Type B pancreatic cell (in vitro differentiated cells): Measurements from ENCODE around the gene DPF3. TPM values are rescaled to one million over a fixed set of nuclear protein-coding genes. Genes with fewer than 3 reads are reported as not detected.

Experiments used
- DNase-seq: peaks from one replicate; pipeline ENCODE4 v3.0.0; 2021; ENCODE audit warnings: mixed read lengths; ENCODE audit not compliant: unreplicated experiment; ENCODE audit errors: extremely low spot score
- H3K27ac Mint-ChIP-seq: 2 replicates; pipeline ENCODE4 v1.8.0; 2021; ENCODE audit warnings: mild to moderate bottlenecking, mixed read lengths
- H3K27me3 Mint-ChIP-seq: 2 replicates; pipeline ENCODE4 v1.8.0; 2021; ENCODE audit warnings: mixed read lengths
- H3K36me3 Mint-ChIP-seq: 2 replicates; pipeline ENCODE4 v1.8.0; 2021; ENCODE audit warnings: mixed read lengths
- H3K4me1 Mint-ChIP-seq: one replicate; pipeline ENCODE4 v1.8.0; 2021; ENCODE audit warnings: mixed read lengths; ENCODE audit not compliant: unreplicated experiment
- H3K4me3 Mint-ChIP-seq: 2 replicates; pipeline ENCODE4 v1.8.0; 2021; ENCODE audit warnings: mild to moderate bottlenecking, mixed read lengths
- H3K9me3 Mint-ChIP-seq: 2 replicates; pipeline ENCODE4 v1.8.0; 2021; ENCODE audit warnings: mixed read lengths
- total RNA-seq: library from RNA; stranded (reverse); gene quantifications from 2 replicates; pipeline ENCODE4 v1.2.1, GENCODE V29; 2021; ENCODE audit warnings: low replicate concordance
- TF ChIP-seq, protein P1 (sequence below): fragments of 200-600 bp; sonication (generic); conservative IDR thresholded peaks from 2 replicates; pipeline ENCODE4 v1.5.0; 2021; ENCODE audit warnings: antibody characterized with exemption, mild to moderate bottlenecking

DPF3 gene
- total RNA-seq, 1 donor from 2014 or later, result 4.5 TPM

DNA sequence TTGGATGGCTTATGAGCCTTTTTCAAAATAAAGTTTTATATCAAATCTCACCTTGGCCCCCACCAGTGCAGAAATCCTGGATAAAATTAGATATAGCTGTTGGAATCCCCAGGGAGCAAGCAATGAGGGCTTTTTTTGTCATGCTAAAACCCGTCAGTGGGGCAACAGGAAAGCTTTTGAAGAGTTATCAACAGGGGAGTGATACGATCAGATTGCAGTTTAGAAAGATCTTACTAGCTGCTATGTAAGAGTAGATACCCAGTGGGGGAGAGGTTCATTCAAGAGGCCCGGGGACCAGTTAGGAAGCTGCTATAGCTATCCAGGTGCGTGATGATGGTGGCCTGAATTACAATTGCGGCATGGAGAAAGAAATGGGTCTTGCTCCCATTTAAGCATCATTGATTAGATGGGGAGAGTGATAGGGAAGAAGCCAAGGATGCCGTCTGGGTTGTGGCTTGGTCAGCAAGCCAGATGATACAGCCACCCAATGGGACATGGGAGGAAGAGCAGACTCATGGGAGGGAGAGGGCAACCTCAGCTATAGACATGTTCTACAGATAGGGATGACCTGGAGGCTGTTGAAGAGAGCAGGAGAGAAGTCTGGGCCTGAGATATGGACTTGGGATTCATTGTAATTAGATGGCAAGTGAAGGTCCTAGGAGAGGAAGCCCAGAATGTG lies 272.4 kb downstream of the DPF3 start:
- Mint-ChIP-seq H3K27me3 (no peaks in the 10 kb centered on the region), H3K9me3 (peaks cover 9% of the 10 kb centered on the region)

DNA sequence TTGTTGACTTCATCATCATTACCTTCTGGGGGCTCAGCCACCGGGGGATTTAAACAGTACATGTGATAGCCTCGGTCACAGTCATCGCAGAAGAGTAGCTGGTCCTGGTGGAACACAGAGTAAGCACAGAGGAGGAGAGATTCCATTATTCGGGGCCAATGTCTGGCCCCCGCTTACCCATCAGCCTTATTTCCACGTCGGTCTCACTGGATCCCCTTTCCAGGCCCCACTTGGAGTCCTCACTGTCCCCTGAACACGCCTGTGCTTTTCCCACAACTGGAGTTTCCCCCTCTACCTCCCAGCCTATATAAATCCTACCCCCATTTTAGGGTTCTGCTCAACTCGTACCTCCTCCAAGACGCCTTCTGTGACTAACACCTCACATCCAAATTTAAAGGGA lies 274.0 kb downstream of the DPF3 start:
- Mint-ChIP-seq H3K27ac (no peak overlapping the region), H3K4me1 (peaks cover 30% of the 10 kb centered on the region), H3K36me3 (no peaks in the 10 kb centered on the region), H3K4me3 (no peak overlapping the region), H3K9me3 (peaks cover 9% of the 10 kb centered on the region), H3K27me3 (no peaks in the 10 kb centered on the region)
- peak; percentile 13 for DNase-seq
- TF ChIP-seq, protein P1, sequence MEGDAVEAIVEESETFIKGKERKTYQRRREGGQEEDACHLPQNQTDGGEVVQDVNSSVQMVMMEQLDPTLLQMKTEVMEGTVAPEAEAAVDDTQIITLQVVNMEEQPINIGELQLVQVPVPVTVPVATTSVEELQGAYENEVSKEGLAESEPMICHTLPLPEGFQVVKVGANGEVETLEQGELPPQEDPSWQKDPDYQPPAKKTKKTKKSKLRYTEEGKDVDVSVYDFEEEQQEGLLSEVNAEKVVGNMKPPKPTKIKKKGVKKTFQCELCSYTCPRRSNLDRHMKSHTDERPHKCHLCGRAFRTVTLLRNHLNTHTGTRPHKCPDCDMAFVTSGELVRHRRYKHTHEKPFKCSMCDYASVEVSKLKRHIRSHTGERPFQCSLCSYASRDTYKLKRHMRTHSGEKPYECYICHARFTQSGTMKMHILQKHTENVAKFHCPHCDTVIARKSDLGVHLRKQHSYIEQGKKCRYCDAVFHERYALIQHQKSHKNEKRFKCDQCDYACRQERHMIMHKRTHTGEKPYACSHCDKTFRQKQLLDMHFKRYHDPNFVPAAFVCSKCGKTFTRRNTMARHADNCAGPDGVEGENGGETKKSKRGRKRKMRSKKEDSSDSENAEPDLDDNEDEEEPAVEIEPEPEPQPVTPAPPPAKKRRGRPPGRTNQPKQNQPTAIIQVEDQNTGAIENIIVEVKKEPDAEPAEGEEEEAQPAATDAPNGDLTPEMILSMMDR, result no peak

More for the DNA sequence above, 272.4 kb downstream of the DPF3 start:
- Mint-ChIP-seq H3K27ac (no peak overlapping the region), H3K36me3 (no peaks in the 10 kb centered on the region), H3K4me1 (peaks cover 21% of the 10 kb centered on the region), H3K4me3 (no peak overlapping the region)
- DNase-seq, result peak; percentile 13
- TF ChIP-seq, protein P1, result no peak

DNA sequence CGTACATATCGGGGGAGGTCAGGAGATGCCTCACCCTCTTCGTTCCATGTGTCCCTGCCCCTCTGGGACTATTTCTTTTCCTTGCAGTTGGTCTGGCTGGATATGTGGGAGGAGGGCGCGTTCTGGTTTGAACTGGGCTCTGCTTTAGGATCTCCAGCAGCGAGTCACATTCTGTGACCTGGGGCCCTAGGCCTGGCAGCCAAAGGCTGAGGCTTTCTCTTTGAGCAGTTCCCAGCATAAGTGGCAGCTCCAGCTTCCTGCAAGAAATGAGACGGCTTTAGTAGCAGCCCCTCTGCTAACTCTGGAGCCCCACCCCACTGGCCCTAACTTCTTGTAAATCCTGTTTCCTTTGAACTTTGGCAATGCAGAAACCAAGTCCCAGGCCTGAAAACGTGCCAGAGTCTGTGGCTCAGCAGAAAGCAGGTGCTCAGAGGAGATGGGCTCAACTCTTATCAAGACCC lies 274.8 kb downstream of the DPF3 start:
- Mint-ChIP-seq H3K27me3 (no peaks in the 10 kb centered on the region), H3K9me3 (peaks cover 9% of the 10 kb centered on the region), H3K27ac (no peak overlapping the region), H3K36me3 (no peaks in the 10 kb centered on the region), H3K4me3 (no peak overlapping the region), H3K4me1 (peaks cover 32% of the 10 kb centered on the region)
- TF ChIP-seq, protein P1, result no peak
- peak; percentile 44 for DNase-seq

DNA sequence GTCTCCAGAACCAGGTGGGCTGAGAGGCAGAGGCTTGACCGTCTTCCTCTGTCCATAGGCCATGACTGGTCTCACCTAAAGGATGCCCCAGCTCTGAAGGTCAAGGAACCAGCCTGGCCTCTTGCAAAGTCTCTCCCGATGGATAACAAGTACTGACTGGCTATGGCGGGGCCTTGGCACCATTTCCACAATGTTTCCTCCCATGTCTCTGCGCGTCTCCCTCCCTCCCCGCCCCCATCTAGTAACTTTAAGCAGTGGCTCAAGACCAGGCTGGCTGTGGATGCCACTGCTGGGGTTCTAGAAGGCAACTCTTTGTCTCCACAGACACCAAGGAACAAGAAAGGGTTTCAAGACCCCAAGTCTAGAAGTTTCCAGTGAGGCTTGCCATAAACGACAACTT lies 275.5 kb downstream of the DPF3 start:
- H3K27me3 Mint-ChIP-seq, result no peaks in the 10 kb centered on the region
- peaks cover 9% of the 10 kb centered on the region for H3K9me3 Mint-ChIP-seq
- H3K4me1 Mint-ChIP-seq, result peaks cover 36% of the 10 kb centered on the region
- no peak overlapping the region for H3K27ac Mint-ChIP-seq
- TF ChIP-seq, protein P1, result no peak
- no peak overlapping the region for H3K4me3 Mint-ChIP-seq
- H3K36me3 Mint-ChIP-seq, result no peaks in the 10 kb centered on the region
- peak; percentile 47 for DNase-seq

DNA sequence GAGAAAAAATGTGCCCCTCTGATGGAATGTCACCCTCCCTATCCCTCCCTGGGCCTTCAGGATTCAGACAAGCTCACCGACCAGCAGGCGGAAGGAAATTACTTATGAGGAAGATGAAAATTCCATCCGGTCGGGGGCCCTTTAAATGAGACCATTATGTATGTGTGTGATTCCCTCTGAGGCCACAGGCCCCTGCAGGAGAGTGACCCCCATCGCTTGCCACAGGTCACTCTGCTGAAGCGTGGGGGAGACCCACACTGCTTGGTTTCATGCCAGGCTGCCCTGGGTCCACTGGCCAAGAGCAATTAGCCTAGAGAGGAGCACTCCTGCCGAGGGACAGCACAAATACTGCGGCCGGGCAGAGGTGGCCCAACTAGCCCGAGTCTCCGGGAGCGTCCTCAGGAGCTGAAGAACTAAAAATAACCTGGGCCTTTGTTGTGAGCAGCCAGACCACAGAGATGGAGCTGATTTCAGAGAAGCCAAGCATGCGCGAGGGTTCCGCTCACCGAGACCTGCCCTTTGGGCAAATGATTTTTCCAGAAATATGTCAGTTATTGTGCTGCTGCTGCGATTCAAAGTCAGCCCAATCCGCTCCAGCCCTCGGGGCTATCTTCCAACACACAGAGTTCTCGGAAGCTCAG lies 276.4 kb downstream of the DPF3 start:
- Mint-ChIP-seq H3K9me3 (peaks cover 9% of the 10 kb centered on the region), H3K4me1 (peaks cover 39% of the 10 kb centered on the region), H3K36me3 (no peaks in the 10 kb centered on the region), H3K27ac (peak overlapping the region; percentile 80), H3K4me3 (peak overlapping the region; percentile 70), H3K27me3 (no peaks in the 10 kb centered on the region)
- DNase-seq, result peak; percentile 65
- TF ChIP-seq, protein P1, result no peak
